Stomach (tissue), 9 donors: Measurements from ENCODE around the gene CYYR1. TPM values are rescaled to one million over a fixed set of nuclear protein-coding genes. Genes with fewer than 3 reads are reported as not detected.
A peak's percentile ranks its signal among the peaks of the same experiment; 100 is the strongest.

ENCODE experiments used
- DNase-seq, 2 donors: peaks; one replicate each; pipeline versions ENCODE4 v3.0.0 to v3.0.0-alpha.2; 2013 to 2019
- H3K27ac ChIP-seq, 5 donors: fragments of 200-600 bp in 4 of 5; sonication (generic) in 4 of 5; one replicate each; pipeline ENCODE4 v1.5.1; 2013 to 2019; ENCODE audit warnings: mild to moderate bottlenecking in 1 of 5, moderate library complexity in 1 of 5
- H3K27me3 ChIP-seq, 3 donors: fragments of 200-600 bp; sonication (generic); one replicate each; pipeline ENCODE4 v1.5.1; 2017 to 2019; ENCODE audit warnings: mixed run types in 1 of 3
- H3K36me3 ChIP-seq, 4 donors: fragments of 200-600 bp; sonication (generic); 1 replicate in 3 of 4; 2 replicates in 1 of 4; pipeline ENCODE4 v1.5.1; 2016 to 2019
- H3K4me1 ChIP-seq, 4 donors: fragments of 200-600 bp; sonication (generic); one replicate each; pipeline ENCODE4 v1.5.1; 2016 to 2019
- H3K4me3 ChIP-seq, 4 donors: fragments of 200-600 bp; sonication (generic) in 3 of 4; one replicate each; pipeline ENCODE4 v1.5.1; 2016 to 2019; ENCODE audit warnings: mild to moderate bottlenecking in 1 of 4
- H3K9me3 ChIP-seq, 4 donors: fragments of 200-600 bp; sonication (generic); one replicate each; pipeline ENCODE4 v1.5.1; 2016 to 2019
- CTCF ChIP-seq, 7 experiments: fragments of 450-650 bp in 4 of 7; fragments of 200-600 bp in 3 of 7; sonication (generic) in 3 of 7; IDR thresholded peaks; one replicate each; pipeline ENCODE4 v1.5.1; 2016 to 2019; ENCODE audit warnings: antibody characterized with exemption in 7 of 7, control low read depth in 2 of 7, mild to moderate bottlenecking in 1 of 7
- EP300 ChIP-seq: sonication (generic); formaldehyde crosslinking; IDR thresholded peaks from one replicate; pipeline ENCODE4 v1.6.1; 2017; ENCODE audit warnings: antibody characterized with exemption
- POLR2A ChIP-seq, 4 donors: fragments of 450-650 bp; IDR thresholded peaks; one replicate each; pipeline ENCODE4 v1.6.1; 2016; ENCODE audit warnings: antibody characterized with exemption in 4 of 4, control low read depth in 2 of 4, mild to moderate bottlenecking in 1 of 4, moderate library complexity in 1 of 4
- POLR2AphosphoS5 ChIP-seq, 3 donors: sonication (generic); formaldehyde crosslinking; IDR thresholded peaks; one replicate each; pipeline ENCODE4 v1.6.1; 2016; ENCODE audit warnings: antibody characterized with exemption in 3 of 3
- WGBS, 5 donors: extraction: QIAGEN DNeasy Blood & Tissue Kit in 3 of 5; methylation state at CpG; one replicate each; pipeline versions ENCODE4 v1.1.5 to v1.1.7; 2013 to 2018; 5-methylcytosine and 5-hydroxymethylcytosine counted together
- intact Hi-C: fragments of 100-400 bp; cut with DNase I; formaldehyde crosslinking; loops from one replicate; pipeline ENCODE4 v1.15.1; 2023; ENCODE audit warnings: low total_unique reads
- polyA plus RNA-seq, 3 donors: library from polyadenylated mRNA; stranded (reverse); fragments of 200-250 nt; gene quantifications; one replicate each; pipeline ENCODE4 v1.2.3, GENCODE V29; 2013
- total RNA-seq, 5 donors: library from RNA; depleted of rRNA; stranded (reverse); fragments of >200 nt; gene quantifications; one replicate each; pipeline versions ENCODE4 v1.1.0 to v1.2.3, GENCODE V29; 2014 to 2016
- donor health status: healthy with polysubstance abuse.
- donor health status: Bipolar disorder and iron deficiency.
- donor health status: healthy.

The CYYR1 gene
- total and polyA plus RNA-seq, 8 donors, result 0.89 to 11.6 (median 6.1) TPM; not detected in 2

DNA sequence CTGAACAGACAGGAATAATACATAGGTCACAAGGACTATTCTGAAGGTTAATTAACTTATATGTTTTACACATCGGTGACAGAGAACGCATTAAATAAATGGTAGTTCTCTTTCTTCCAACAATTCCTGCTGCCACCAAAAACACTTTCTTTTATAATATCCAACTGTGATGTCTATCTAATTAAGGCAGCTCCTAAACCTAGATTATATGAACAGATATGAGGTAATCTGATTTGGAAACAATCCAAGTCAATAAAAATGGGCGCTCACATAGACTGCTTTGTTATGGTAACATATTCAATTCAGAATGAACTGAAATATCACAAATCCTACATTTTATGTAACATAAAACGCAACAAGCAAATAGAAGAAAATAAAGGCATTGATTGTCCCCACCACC is 16.0 kb downstream of the CYYR1 start:
- Histone ChIP-seq H3K4me1 (no peaks in the 10 kb centered on the region), H3K36me3 (no peaks in the 10 kb centered on the region), H3K27me3 (no peaks in the 10 kb centered on the region), H3K9me3 (no peaks in the 10 kb centered on the region), H3K27ac (no peak overlapping the region), H3K4me3 (no peak overlapping the region)
- 89 to 91% (median 91%) methylated on average over 4 of the region's 4 CpGs for WGBS, 5 donors
- TF ChIP-seq EP300, result no peak
- no peak for TF ChIP-seq CTCF (IDR thresholded peaks at IDR 0.05)
- intact Hi-C loops, result no loop called here
- no peak for DNase-seq

- Histone ChIP-seq H3K36me3 (no peaks in the 10 kb centered on the region), H3K27ac (no peak overlapping the region), H3K9me3 (no peaks in the 10 kb centered on the region), H3K27me3 (no peaks in the 10 kb centered on the region), H3K4me3 (no peak overlapping the region), H3K4me1 (no peaks in the 10 kb centered on the region)
- 86 to 91% (median 88%) methylated on average over 1 of the region's 1 CpG for WGBS, 5 donors
- intact Hi-C loops, result no loop called here
- DNase-seq, result no peak
- TF ChIP-seq CTCF (IDR thresholded peaks at IDR 0.05), result no peak
- no peak for TF ChIP-seq POLR2A (IDR thresholded peaks at IDR 0.05)
- TF ChIP-seq POLR2AphosphoS5 (IDR thresholded peaks at IDR 0.05), result no peak
- TF ChIP-seq EP300, result no peak
These were observed 17.4 kb downstream of the CYYR1 start for GRCh38 chr21:26555540-26556146.

- no peaks in the 10 kb centered on the region for H3K36me3 ChIP-seq
- intact Hi-C loops, result no loop called here
- H3K4me1 ChIP-seq, result no peaks in the 10 kb centered on the region
- no peak overlapping the region for H3K4me3 ChIP-seq
- no peak for TF ChIP-seq POLR2A (IDR thresholded peaks at IDR 0.05)
- TF ChIP-seq CTCF (IDR thresholded peaks at IDR 0.05), result no peak
- TF ChIP-seq POLR2AphosphoS5 (IDR thresholded peaks at IDR 0.05), result no peak
- no peak for TF ChIP-seq EP300
- H3K9me3 ChIP-seq, result no peaks in the 10 kb centered on the region
- peak in 1 of 2 donors; percentile 33 for DNase-seq
- no peaks in the 10 kb centered on the region for H3K27me3 ChIP-seq
- 59 to 82% (median 81%) methylated on average over 2 of the region's 2 CpGs for WGBS, 5 donors
- no peak overlapping the region for H3K27ac ChIP-seq
These were observed 18.7 kb downstream of the CYYR1 start for GRCh38 chr21:26554365-26554764.

GRCh38 chr21:26553898-26554297 is 19.2 kb downstream of the CYYR1 start:
- no peak for TF ChIP-seq POLR2A (IDR thresholded peaks at IDR 0.05)
- TF ChIP-seq POLR2AphosphoS5 (IDR thresholded peaks at IDR 0.05), result no peak
- TF ChIP-seq CTCF (IDR thresholded peaks at IDR 0.05), result no peak
- TF ChIP-seq EP300, result no peak
- intact Hi-C loops, result no loop called here
- no peaks in the 10 kb centered on the region for H3K36me3 ChIP-seq
- no peaks in the 10 kb centered on the region for H3K27me3 ChIP-seq
- no peaks in the 10 kb centered on the region for H3K4me1 ChIP-seq
- WGBS, 5 donors, result 75 to 95% (median 90%) methylated on average over 2 of the region's 2 CpGs
- DNase-seq, result no peak
- H3K4me3 ChIP-seq, result no peak overlapping the region
- no peaks in the 10 kb centered on the region for H3K9me3 ChIP-seq
- H3K27ac ChIP-seq, result no peak overlapping the region
